Type B pancreatic cell (in vitro differentiated cells): ENCODE data around the gene CCDC116. TPM values are rescaled to one million over a fixed set of nuclear protein-coding genes. Genes with fewer than 3 reads are reported as not detected.
"Not testable (repeated sequence)": the region's sequence is repeated elsewhere in the genome, so short reads cannot be mapped to it uniquely, and the experiment has no call there.

Experiments
- DNase-seq: peaks from one replicate; pipeline ENCODE4 v3.0.0; 2021; ENCODE audit warnings: mixed read lengths; ENCODE audit not compliant: unreplicated experiment; ENCODE audit errors: extremely low spot score
- H3K27ac Mint-ChIP-seq: 2 replicates; pipeline ENCODE4 v1.8.0; 2021; ENCODE audit warnings: mild to moderate bottlenecking, mixed read lengths
- H3K27me3 Mint-ChIP-seq: 2 replicates; pipeline ENCODE4 v1.8.0; 2021; ENCODE audit warnings: mixed read lengths
- H3K36me3 Mint-ChIP-seq: 2 replicates; pipeline ENCODE4 v1.8.0; 2021; ENCODE audit warnings: mixed read lengths
- H3K4me1 Mint-ChIP-seq: one replicate; pipeline ENCODE4 v1.8.0; 2021; ENCODE audit warnings: mixed read lengths; ENCODE audit not compliant: unreplicated experiment
- H3K4me3 Mint-ChIP-seq: 2 replicates; pipeline ENCODE4 v1.8.0; 2021; ENCODE audit warnings: mild to moderate bottlenecking, mixed read lengths
- H3K9me3 Mint-ChIP-seq: 2 replicates; pipeline ENCODE4 v1.8.0; 2021; ENCODE audit warnings: mixed read lengths
- total RNA-seq: library from RNA; stranded (reverse); gene quantifications from 2 replicates; pipeline ENCODE4 v1.2.1, GENCODE V29; 2021; ENCODE audit warnings: low replicate concordance
- TF ChIP-seq, protein P1 (sequence below): fragments of 200-600 bp; sonication (generic); conservative IDR thresholded peaks from 2 replicates; pipeline ENCODE4 v1.5.0; 2021; ENCODE audit warnings: antibody characterized with exemption, mild to moderate bottlenecking

The CCDC116 gene
- total RNA-seq, 1 donor from 2014 or later = 0.87 TPM

DNA sequence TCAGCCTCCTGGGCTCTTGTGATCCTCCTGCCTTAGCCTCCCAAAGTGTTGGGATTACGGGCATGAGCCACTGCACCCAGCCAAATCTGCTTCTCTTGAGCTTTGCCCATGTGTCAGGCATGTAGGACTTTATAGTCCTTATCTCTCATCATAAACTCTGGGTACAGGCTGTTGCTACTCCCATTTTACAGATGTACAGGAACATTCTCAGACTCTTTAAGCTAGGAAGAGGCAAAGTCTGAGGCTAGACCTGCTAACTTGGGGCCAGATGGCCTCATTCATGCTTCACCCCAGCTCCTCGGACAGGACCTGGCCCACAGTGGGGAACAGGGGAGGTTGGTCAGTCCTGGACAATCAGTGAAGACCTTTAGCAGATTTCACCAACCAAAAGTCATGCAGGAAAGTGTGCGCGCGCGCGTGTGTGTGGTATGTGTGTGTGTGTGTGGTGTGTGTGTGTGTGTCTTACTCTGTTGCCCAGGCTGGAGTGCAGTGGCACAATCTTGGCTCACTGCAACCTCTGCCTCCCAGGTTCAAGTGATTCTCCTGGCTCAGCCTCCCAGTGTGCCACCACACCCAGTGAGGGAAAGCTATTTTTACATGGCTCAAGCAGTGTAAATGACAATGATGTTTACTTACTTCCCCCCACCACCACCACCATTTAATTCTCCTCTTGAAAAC, 26.5 kb upstream of the CCDC116 start:
- Mint-ChIP-seq H3K9me3 (no peaks in the 10 kb centered on the region), H3K36me3 (peaks cover 4% of the 10 kb centered on the region), H3K27ac (no peak overlapping the region), H3K27me3 (no peaks in the 10 kb centered on the region), H3K4me3 (no peak overlapping the region), H3K4me1 (peaks cover under 1% of the 10 kb centered on the region)
- no peak for DNase-seq
- TF ChIP-seq, protein P1, sequence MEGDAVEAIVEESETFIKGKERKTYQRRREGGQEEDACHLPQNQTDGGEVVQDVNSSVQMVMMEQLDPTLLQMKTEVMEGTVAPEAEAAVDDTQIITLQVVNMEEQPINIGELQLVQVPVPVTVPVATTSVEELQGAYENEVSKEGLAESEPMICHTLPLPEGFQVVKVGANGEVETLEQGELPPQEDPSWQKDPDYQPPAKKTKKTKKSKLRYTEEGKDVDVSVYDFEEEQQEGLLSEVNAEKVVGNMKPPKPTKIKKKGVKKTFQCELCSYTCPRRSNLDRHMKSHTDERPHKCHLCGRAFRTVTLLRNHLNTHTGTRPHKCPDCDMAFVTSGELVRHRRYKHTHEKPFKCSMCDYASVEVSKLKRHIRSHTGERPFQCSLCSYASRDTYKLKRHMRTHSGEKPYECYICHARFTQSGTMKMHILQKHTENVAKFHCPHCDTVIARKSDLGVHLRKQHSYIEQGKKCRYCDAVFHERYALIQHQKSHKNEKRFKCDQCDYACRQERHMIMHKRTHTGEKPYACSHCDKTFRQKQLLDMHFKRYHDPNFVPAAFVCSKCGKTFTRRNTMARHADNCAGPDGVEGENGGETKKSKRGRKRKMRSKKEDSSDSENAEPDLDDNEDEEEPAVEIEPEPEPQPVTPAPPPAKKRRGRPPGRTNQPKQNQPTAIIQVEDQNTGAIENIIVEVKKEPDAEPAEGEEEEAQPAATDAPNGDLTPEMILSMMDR = no peak

DNA sequence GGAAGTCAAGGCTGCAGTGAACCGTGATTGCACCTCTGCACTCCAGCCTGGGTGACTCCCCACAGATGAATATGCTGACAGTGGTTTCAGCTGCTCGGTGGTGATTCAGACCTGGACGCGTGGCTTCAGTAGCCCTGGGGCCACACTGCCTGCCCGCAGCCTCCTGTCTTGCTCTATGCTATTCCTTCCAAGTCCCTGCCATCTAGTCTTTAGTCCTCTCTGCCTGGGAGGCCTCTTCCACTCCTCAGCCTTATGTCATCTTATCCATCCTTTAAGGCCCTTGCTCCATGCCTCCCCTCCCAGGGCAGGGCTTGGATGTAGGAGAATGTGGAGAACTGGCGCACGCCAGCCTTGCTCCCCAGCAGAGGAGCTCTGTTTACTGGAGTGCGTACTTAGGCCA, 25.8 kb upstream of the CCDC116 start:
- no peak overlapping the region for H3K27ac Mint-ChIP-seq
- peaks cover 5% of the 10 kb centered on the region for H3K4me1 Mint-ChIP-seq
- DNase-seq = no peak
- TF ChIP-seq, protein P1 = no peak
- H3K4me3 Mint-ChIP-seq = no peak overlapping the region
- H3K36me3 Mint-ChIP-seq = peaks cover 10% of the 10 kb centered on the region
- no peaks in the 10 kb centered on the region for H3K27me3 Mint-ChIP-seq
- no peaks in the 10 kb centered on the region for H3K9me3 Mint-ChIP-seq

DNA sequence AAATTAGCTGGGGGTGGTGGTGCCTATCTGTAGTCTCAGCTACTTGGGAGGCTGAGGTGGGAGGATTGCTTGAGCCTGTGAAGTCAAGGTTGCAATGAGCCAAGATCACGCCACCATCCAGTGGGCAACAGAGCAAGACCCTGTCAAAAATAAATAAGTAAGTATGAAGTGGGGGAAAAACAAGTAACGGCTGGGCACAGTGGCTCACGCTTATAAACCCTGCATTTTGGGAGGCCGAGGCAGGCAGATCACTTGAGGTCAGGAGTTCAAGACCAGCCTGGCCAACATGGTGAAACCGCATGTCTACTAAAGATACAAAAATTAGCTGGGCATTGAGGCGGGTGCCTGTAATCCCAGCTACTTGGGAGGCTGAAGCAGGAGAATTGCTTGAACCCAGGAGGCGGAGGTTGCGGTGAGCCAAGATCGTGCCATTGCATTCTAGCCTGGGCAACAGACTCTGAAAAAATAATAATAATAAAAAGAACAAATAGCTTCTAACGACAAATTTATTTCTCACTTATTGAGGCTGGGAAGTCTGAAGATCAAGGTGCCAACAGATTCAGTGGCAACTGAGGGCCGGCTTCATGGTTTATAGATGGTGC, 22.9 kb upstream of the CCDC116 start:
- not testable (repeated sequence) for H3K4me3 Mint-ChIP-seq, H3K27me3 Mint-ChIP-seq, H3K27ac Mint-ChIP-seq, H3K4me1 Mint-ChIP-seq, H3K9me3 Mint-ChIP-seq, DNase-seq
- H3K36me3 Mint-ChIP-seq = peaks cover 22% of the 10 kb centered on the region

DNA sequence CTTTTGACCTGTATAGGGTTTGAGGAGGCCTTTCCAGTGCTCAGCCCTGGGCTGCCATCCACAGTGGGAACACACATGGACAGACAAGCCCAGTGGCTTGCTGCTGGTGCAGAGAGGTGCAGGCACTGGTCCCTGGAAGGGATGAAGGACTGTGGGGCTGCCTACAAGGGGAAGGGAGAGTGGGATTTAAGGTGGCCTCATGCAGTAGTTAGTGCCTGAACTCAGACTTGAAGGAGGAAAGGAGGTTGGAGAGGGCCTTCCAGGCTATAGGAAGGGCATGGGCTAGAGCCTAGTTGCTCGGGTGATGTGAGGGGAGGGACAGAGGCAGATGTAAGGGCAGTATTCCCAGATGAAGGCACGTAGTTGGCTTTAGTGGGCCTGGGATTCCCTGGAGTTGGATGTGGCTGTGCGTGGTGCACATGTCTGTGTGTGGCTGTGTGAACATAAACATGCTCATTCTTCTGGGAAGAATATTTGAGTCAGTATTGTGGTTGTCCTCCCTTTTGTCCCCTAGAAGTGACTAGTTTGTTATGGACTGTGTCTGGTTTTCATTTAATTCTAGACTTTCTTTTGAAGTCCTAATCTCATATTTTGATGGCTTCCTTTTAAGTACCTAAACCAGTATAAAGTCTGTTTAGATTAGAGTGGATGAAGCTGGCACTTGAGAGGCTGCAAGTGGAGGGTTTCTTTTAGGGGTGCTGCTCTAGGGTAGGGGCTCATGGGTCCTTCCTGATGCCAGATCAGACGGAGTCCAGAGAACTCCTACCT, 21.2 kb upstream of the CCDC116 start:
- H3K4me1 Mint-ChIP-seq = peaks cover 11% of the 10 kb centered on the region
- H3K27me3 Mint-ChIP-seq = no peaks in the 10 kb centered on the region
- peaks cover 29% of the 10 kb centered on the region for H3K36me3 Mint-ChIP-seq
- H3K9me3 Mint-ChIP-seq = no peaks in the 10 kb centered on the region
- H3K4me3 Mint-ChIP-seq = peak overlapping the region; percentile 41
- no peak for DNase-seq
- no peak overlapping the region for H3K27ac Mint-ChIP-seq
- TF ChIP-seq, protein P1 = no peak

DNA sequence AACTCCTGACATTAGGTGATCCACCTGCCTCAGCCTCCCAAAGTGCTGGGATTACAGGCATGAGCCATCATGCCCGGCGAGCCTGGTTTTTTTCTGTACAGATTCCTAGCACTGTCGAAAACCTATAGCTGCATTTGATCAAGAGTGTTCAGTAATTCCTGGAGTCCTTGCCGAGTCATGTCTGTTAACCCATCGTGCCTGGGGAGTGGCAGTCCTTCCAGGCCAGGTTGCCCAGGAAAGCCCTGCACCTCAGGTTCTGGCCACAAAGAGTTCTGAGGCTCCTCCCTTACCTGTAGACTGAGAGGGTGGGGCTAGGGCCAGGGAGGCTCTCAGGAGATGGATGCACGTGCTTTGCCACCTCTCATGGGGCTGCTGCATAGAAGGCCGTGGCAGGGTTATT, 19.7 kb upstream of the CCDC116 start:
- Mint-ChIP-seq H3K9me3 (no peaks in the 10 kb centered on the region), H3K27me3 (no peaks in the 10 kb centered on the region), H3K27ac (no peak overlapping the region), H3K36me3 (peaks cover 33% of the 10 kb centered on the region), H3K4me3 (no peak overlapping the region), H3K4me1 (peaks cover 11% of the 10 kb centered on the region)
- no peak for DNase-seq
- TF ChIP-seq, protein P1 = no peak
